Astrocyte (in vitro differentiated cells and primary cell): Measurements from ENCODE around the gene RNF207.

Experiments
- CTCF ChIP-seq: IDR thresholded peaks from 2 replicates; pipeline ENCODE4 v1.5.1; 2011; ENCODE audit warnings: low read depth, mild to moderate bottlenecking, inconsistent platforms, low read length, moderate library complexity; ENCODE audit not compliant: insufficient read depth
- EZH2 ChIP-seq: IDR thresholded peaks from 2 replicates; pipeline ENCODE4 v1.6.1; 2012; ENCODE audit warnings: mild to moderate bottlenecking, low read length, inconsistent platforms; ENCODE audit not compliant: insufficient read depth

GRCh38 chr1:6202256-6202655 is 3.7 kb upstream of the RNF207 start:
- TF ChIP-seq CTCF (no peak), EZH2 (no peak)
